Dedifferentiated amniotic fluid mesenchymal stem cell (primary cell): Measurements from ENCODE around the gene B3GLCT.

Source experiments
- DNase-seq: peaks from one replicate; pipeline ENCODE4 v3.0.0-alpha.2; 2016; ENCODE audit errors: extremely low spot score

Gene B3GLCT

DNA sequence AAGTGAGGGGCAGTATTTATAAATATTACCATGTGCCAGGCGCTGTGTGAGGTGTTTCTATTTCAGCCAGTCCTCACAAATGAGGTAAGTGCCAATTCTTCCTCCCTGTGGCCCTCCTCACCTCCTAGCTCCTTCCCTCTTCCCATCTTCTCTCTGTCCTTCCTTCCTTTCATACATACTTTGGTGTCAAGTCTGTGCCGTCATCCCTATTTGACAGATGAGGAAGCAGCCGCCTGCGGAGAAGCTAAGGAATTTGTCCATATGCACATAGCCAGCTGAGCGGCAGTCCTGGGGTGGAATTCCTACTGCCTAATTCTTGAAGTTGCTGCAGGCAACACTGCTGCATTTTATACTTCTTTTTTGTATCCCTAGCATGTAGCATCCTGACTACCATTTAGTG, 150.8 kb downstream of the B3GLCT start:
- DNase-seq, result no peak

- no peak for DNase-seq
Measured at GRCh38 chr13:31351376-31351775, 151.6 kb downstream of the B3GLCT start.

DNA sequence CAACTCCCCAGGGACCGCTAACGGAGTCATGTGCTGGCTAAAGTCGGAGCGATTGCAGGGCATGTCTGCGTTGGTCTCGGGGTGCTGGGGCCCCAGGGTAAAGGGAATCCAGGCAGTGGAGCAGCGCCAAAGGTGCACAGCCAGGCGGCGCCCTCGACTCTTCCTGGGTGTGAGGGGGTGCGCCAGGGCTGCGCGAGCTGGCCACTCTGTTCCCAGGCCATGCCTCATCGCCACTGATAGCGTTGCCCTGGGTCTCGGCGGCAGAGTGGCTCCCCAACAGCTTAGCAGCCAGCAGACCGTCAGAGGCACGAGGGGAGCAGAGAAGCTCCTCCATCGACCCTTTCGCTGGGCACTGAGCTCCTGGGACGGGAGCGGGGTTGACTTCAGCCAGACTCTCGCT, 152.7 kb downstream of the B3GLCT start:
- no peak for DNase-seq

DNA sequence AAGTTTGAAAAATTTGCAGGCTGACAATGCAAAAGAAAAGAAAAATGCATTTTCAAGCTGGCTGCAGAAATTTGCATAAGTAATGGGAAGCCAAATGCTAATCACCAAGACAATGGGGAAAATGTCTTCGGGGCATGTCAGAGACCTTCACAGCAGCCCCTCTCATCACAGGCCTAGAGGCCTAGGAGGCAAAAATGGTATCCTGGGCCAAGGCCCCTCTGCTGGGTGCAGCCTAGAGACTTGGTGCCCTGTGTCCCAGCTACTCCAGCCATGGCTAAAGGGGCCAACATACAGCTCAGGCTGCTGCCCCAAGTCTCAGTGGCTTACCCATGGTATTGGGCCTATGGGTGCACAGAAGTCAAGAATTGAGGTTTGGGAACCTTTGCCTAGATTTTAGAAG, 155.2 kb downstream of the B3GLCT start:
- DNase-seq, result no peak

DNA sequence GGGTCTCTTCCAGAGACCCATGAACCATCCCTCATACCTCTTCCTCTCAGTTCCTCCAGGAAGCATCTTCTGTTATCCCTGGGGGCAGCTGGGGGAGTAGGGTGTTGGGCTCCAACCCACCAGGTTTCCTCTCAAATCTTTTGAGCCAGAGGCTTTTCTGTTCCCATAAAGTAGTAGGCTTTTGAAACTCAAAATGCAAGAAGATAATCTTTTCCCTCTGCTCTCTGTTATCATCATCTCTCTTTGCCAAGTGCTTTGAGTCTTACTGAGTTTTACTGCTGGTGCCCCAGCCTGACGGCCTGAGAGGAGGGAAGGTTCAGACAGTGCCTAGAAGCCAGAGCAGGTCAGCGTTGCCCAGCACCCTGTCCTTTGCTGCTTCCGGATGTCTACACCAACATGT, 157.2 kb downstream of the B3GLCT start:
- no peak for DNase-seq

- no peak for DNase-seq
Measured at GRCh38 chr13:31357581-31357980, 157.8 kb downstream of the B3GLCT start.

DNA sequence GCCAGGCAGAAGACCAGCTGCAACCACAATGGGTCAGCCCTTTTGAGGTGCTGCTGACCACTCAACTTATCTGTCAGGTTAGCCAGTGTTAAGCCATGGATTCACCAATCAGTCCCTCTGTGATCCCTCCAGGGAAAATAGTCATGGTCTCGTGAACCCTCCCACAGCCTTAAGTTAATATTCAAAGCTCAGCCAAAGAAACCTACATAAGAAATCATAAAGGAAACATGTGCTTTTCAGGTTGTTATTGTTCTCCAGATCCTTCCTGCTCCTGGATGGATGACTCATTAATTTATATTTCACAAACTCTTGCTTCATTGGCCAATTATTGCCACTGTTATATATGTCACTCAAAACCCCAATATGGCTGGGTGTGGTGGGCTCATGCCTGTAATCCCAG, 161.9 kb downstream of the B3GLCT start:
- no peak for DNase-seq

- no peak for DNase-seq
Measured at GRCh38 chr13:31365630-31366029, 165.9 kb downstream of the B3GLCT start.

GRCh38 chr13:31367410-31367809, 167.6 kb downstream of the B3GLCT start:
- no peak for DNase-seq

- no peak for DNase-seq
Measured at GRCh38 chr13:31369213-31369612, 169.4 kb downstream of the B3GLCT start.

- no peak for DNase-seq
Measured at GRCh38 chr13:31372454-31372853, 172.7 kb downstream of the B3GLCT start.

DNA sequence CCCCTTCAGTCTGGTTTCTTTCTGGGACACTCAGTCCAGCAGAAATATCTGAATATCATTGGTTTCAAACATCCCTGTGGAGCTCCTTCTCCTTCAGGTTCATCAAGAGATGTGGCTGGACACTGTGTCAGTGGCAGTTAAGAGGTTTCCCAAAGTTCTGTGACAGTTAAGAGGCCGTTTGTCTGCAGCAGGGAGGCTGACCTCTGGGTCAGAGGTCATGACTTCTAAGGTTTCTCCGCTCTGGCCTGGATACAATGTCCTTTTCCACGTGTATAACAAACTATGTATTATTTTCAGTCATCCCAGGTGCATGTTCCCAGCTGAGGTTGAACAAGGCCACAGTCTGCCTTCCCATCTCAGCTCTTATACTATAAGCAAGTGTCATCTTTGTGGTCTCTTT, 174.9 kb downstream of the B3GLCT start:
- no peak for DNase-seq

DNA sequence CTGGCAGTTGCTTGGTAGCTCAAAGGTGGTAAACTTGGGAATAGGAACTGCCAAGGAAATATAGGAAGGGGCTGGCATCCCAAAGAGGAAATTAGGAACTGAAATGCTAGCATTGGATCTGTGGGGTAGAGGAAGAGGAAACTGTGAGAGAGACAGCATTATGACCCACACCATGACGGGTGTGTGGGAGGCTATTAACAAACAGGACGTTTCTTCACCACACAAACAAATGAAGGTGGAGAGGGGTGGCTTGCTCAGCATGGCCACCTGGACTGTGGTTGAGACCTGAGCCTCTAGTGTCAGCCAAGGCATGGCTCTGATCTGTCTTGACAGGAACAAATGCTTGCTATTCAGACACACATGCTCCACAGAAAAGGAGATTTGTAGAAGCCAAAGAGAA, 178.2 kb downstream of the B3GLCT start:
- no peak for DNase-seq

DNA sequence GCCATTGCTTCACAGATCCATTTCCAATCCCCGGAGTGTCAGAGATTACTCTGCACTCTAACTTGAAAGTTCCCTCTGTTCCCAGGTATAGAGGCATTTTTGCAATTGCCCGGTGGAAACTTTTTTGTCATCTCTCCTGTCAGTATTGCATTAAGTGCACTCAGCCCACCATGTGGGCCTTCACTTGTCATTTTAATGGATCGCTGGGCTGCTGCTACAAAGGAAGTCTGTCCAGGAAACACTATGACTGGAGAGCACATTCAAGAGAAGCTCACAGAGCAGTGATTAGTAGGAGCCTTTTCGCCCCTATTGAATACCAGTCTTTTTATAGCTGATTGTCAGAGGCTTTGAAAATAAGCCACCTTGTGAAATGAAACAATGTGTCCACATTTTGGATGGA, 180.9 kb downstream of the B3GLCT start:
- no peak for DNase-seq
